PC-3 (cell line): ENCODE measurements around the gene MSI1.

Experiments used
- EZH2 ChIP-seq: fragments of 300-600 bp; sonication (generic); IDR thresholded peaks from one replicate; pipeline ENCODE4 v1.6.1; 2017; ENCODE audit warnings: antibody characterized with exemption, mild to moderate bottlenecking, low read length; ENCODE audit not compliant: unreplicated experiment
- EZH2phosphoT487 ChIP-seq: fragments of 300-600 bp; sonication (generic); IDR thresholded peaks from 2 replicates; pipeline ENCODE4 v1.6.1; 2018; ENCODE audit warnings: mild to moderate bottlenecking, antibody characterized with exemption, low read length, borderline replicate concordance

DNA sequence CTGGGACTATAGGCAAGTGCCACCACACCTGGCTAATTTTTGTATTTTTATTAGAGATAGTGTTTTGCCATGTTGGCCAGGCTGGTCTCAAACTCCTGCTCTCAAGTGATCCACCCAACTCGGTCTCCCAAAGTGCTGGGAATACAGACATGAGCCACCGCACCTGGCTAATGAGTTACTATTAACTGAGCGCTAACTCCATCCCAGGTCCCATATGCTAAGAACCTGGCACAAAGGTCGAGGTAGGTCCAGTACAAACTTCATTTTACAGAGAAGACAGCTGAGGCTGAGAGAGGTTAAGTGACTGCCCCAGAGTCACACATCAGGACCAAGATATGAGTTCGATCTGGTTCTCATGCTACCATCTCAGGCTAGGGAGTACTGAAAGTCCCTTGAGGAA, 36.9 kb downstream of the MSI1 start:
- no peak for TF ChIP-seq EZH2
- TF ChIP-seq EZH2phosphoT487: no peak
